ENCODE results near the gene PRDM16. TPM values are rescaled to one million over a fixed set of nuclear protein-coding genes. Genes with fewer than 3 reads are reported as not detected.

Gene PRDM16
- total and polyA plus RNA-seq, 2 experiments from 2014 or later: 0.14 to 0.16 TPM

GRCh38 chr1:3137111-3138100, 68.4 kb downstream of the PRDM16 start:
- TF ChIP-seq ZNF331 (CRISPR knock-in tag; IDR thresholded peaks at IDR 0.05; ENCODE audit: low read depth): no peak
- no peak for TF ChIP-seq CTCF (conservative IDR thresholded peaks at IDR 0.05; ENCODE audit: low read depth in 2 of 2)
- TF ChIP-seq REST (IDR thresholded peaks at IDR 0.05; ENCODE audit: unreplicated experiment): no peak
- no peak for TF ChIP-seq ZNF114 (CRISPR knock-in tag; IDR thresholded peaks at IDR 0.05)
- no peak for TF ChIP-seq ZNF462 (CRISPR knock-in tag; IDR thresholded peaks at IDR 0.05)
- no peak for TF ChIP-seq CREB1 (CRISPR knock-in tag; IDR thresholded peaks at IDR 0.05; ENCODE audit: low read depth)
- TF ChIP-seq POLR2AphosphoS5 (IDR thresholded peaks at IDR 0.05; ENCODE audit: low read depth): no peak
- TF ChIP-seq JUNB (IDR thresholded peaks at IDR 0.05; ENCODE audit: unreplicated experiment): no peak
- no peak for TF ChIP-seq EZH2phosphoT487 (IDR thresholded peaks at IDR 0.05; ENCODE audit: unreplicated experiment)
- TF ChIP-seq EZH2 (IDR thresholded peaks at IDR 0.05; ENCODE audit: low read depth, unreplicated experiment): no peak
- no peak for TF ChIP-seq STAT1 (IDR thresholded peaks at IDR 0.05; ENCODE audit: unreplicated experiment)
- TF ChIP-seq NANOG (IDR thresholded peaks at IDR 0.05; ENCODE audit: borderline replicate concordance): no peak
- no peak for TF ChIP-seq ETS1 (IDR thresholded peaks at IDR 0.05)
- H3K4me2 ChIP-seq: no peak overlapping the region
- H3K27ac ChIP-seq (ENCODE audit: low read depth): no peak overlapping the region
- no peaks in the 10 kb centered on the region for H3K36me3 ChIP-seq (ENCODE audit: insufficient read depth)
- H3K4me3 ChIP-seq: no peak overlapping the region
- Mint-ChIP-seq H3K9me3 (no peaks in the 10 kb centered on the region), H3K4me1 (no peaks in the 10 kb centered on the region), H3K4me3 (no peak overlapping the region), H3K27me3 (ENCODE audit: insufficient read depth, low read depth, poor library complexity) (peaks cover 13% of the 10 kb centered on the region), H3K36me3 (ENCODE audit: low read depth) (no peaks in the 10 kb centered on the region), H3K27ac (no peak overlapping the region)
- H4K20me1 ChIP-seq (replicated peaks; ENCODE audit: insufficient read depth): no peaks in the 10 kb centered on the region
- H3F3A ChIP-seq (replicated peaks; ENCODE audit: low read depth): no peaks in the 10 kb centered on the region
- no peak overlapping the region for H2AFZ ChIP-seq
- DNase-seq (ENCODE audit: low spot score) (no peak), ATAC-seq (no peak)
- no peaks in the 10 kb centered on the region for H3K4me1 ChIP-seq (ENCODE audit: insufficient read depth)
- no peaks in the 10 kb centered on the region for H3K27me3 ChIP-seq (ENCODE audit: insufficient read depth)
- no peaks in the 10 kb centered on the region for H3K79me2 ChIP-seq (replicated peaks; ENCODE audit: insufficient read depth)
- no peaks in the 10 kb centered on the region for H3K9me2 ChIP-seq (ENCODE audit: insufficient read depth)

All from GM23338 (cell line).